SU-DHL-6 (cell line): ENCODE data around the gene MRPS6.

Experiments
- H2AFZ ChIP-seq: fragments of 200-600 bp; sonication (generic); 2 replicates; pipeline ENCODE4 v1.6.1; 2014; ENCODE audit warnings: low read depth, mild to moderate bottlenecking, moderate library complexity, mixed read lengths, antibody characterized with exemption, low read length; ENCODE audit not compliant: severe bottlenecking
- H3F3A ChIP-seq: fragments of 200-600 bp; shearing (Covaris generic); 2 replicates; pipeline ENCODE4 v1.6.0; 2016; ENCODE audit warnings: antibody characterized with exemption, mild to moderate bottlenecking; ENCODE audit not compliant: insufficient read depth
- H3K27ac ChIP-seq: fragments of 200-600 bp; sonication (generic); 2 replicates; pipeline ENCODE4 v1.5.1; 2016; ENCODE audit warnings: low read depth, mild to moderate bottlenecking, low read length, moderate library complexity, mixed read lengths
- H3K27me3 ChIP-seq: fragments of 200-600 bp; sonication (generic), shearing (Covaris generic); 2 replicates; pipeline ENCODE4 v1.6.0; 2014; ENCODE audit warnings: mild to moderate bottlenecking, low read length
- H3K36me3 ChIP-seq: fragments of 200-600 bp; sonication (generic); 2 replicates; pipeline ENCODE4 v1.6.1; 2014; ENCODE audit warnings: mild to moderate bottlenecking, low read length, mixed read lengths
- H3K4me2 ChIP-seq: fragments of 300-600, 200-600 bp; shearing (Covaris generic), sonication (generic); 2 replicates; pipeline ENCODE4 v1.6.0; 2014; ENCODE audit warnings: low read length, low read depth, mild to moderate bottlenecking; ENCODE audit not compliant: poor library complexity, severe bottlenecking
- H3K4me3 ChIP-seq: fragments of 200-600 bp; sonication (generic); 2 replicates; pipeline ENCODE4 v1.5.1; 2014; ENCODE audit warnings: antibody characterized with exemption, low read length, mild to moderate bottlenecking, mixed read lengths; ENCODE audit not compliant: insufficient read depth, poor library complexity, severe bottlenecking
- H3K79me2 ChIP-seq: fragments of 200-600 bp; sonication (generic); 2 replicates; pipeline ENCODE4 v1.6.1; 2014; ENCODE audit warnings: mild to moderate bottlenecking, low read length, moderate library complexity; ENCODE audit not compliant: insufficient read depth
- H3K9ac ChIP-seq: fragments of 200-600 bp; sonication (generic); 2 replicates; pipeline ENCODE4 v1.7.0; 2014; ENCODE audit warnings: mild to moderate bottlenecking, low read length
- H3K9me2 ChIP-seq: fragments of 200-600 bp; sonication (generic); replicated peaks from 2 replicates; pipeline ENCODE4 v1.6.1; 2014; ENCODE audit warnings: low read length; ENCODE audit not compliant: insufficient read depth
- H3K9me3 ChIP-seq: fragments of 200-600 bp; sonication (generic); 2 replicates; pipeline ENCODE4 v1.6.1; 2014; ENCODE audit warnings: low read length, mixed read lengths; ENCODE audit not compliant: insufficient read depth
- H4K20me1 ChIP-seq: fragments of 200-600 bp; sonication (generic); 2 replicates; pipeline ENCODE4 v1.6.1; 2014; ENCODE audit warnings: low read depth, mild to moderate bottlenecking, antibody characterized with exemption, low read length, moderate library complexity, mixed read lengths
- CTCF ChIP-seq: fragments of 200-600 bp; sonication (generic); IDR thresholded peaks from one replicate; pipeline ENCODE4 v1.5.1; 2017; ENCODE audit warnings: antibody characterized with exemption, mild to moderate bottlenecking, low read length, moderate library complexity; ENCODE audit not compliant: insufficient read depth, poor library complexity, severe bottlenecking
- EZH2phosphoT487 ChIP-seq: fragments of 200-600 bp; sonication (generic), shearing (Covaris generic); conservative IDR thresholded peaks from 2 replicates; pipeline ENCODE4 v1.6.1; 2018; ENCODE audit warnings: mild to moderate bottlenecking, antibody characterized with exemption, low read length, moderate library complexity, mixed read lengths

The MRPS6 gene

GRCh38 chr21:34034369-34035014 lies 38.9 kb upstream of the MRPS6 start:
- Histone ChIP-seq H4K20me1 (no peaks in the 10 kb centered on the region), H3K79me2 (no peaks in the 10 kb centered on the region), H2AFZ (no peak overlapping the region), H3K9ac (no peak overlapping the region), H3K4me2 (no peak overlapping the region), H3K27ac (no peak overlapping the region), H3K36me3 (no peaks in the 10 kb centered on the region), H3F3A (no peaks in the 10 kb centered on the region), H3K9me3 (no peaks in the 10 kb centered on the region), H3K9me2 (no peaks in the 10 kb centered on the region), H3K4me3 (no peak overlapping the region), H3K27me3 (no peaks in the 10 kb centered on the region)
- TF ChIP-seq EZH2phosphoT487 (no peak), CTCF (no peak)

- Histone ChIP-seq H3K9ac (no peak overlapping the region), H3K79me2 (no peaks in the 10 kb centered on the region), H4K20me1 (no peaks in the 10 kb centered on the region), H2AFZ (no peak overlapping the region), H3K4me3 (no peak overlapping the region), H3K36me3 (no peaks in the 10 kb centered on the region), H3K9me3 (no peaks in the 10 kb centered on the region), H3K27ac (no peak overlapping the region), H3K9me2 (no peaks in the 10 kb centered on the region), H3F3A (no peaks in the 10 kb centered on the region), H3K4me2 (no peak overlapping the region), H3K27me3 (no peaks in the 10 kb centered on the region)
- TF ChIP-seq EZH2phosphoT487: no peak
- no peak for TF ChIP-seq CTCF
Observed at GRCh38 chr21:34035619-34036354, 37.6 kb upstream of the MRPS6 start.

- Histone ChIP-seq H2AFZ (no peak overlapping the region), H3K27me3 (no peaks in the 10 kb centered on the region), H3K9ac (no peak overlapping the region), H3K36me3 (no peaks in the 10 kb centered on the region), H3K4me2 (no peak overlapping the region), H3K9me3 (no peaks in the 10 kb centered on the region), H3K9me2 (no peaks in the 10 kb centered on the region), H3F3A (no peaks in the 10 kb centered on the region), H3K4me3 (no peak overlapping the region), H3K79me2 (no peaks in the 10 kb centered on the region), H3K27ac (no peak overlapping the region), H4K20me1 (no peaks in the 10 kb centered on the region)
- TF ChIP-seq CTCF (no peak), EZH2phosphoT487 (no peak)
Observed at GRCh38 chr21:34037009-34037795, 36.2 kb upstream of the MRPS6 start.
